ENCODE data around the gene SLC16A3. TPM values are rescaled to one million over a fixed set of nuclear protein-coding genes. Genes with fewer than 3 reads are reported as not detected.

Gene SLC16A3
- total RNA-seq, 1 donor: 44.6 TPM

- TF ChIP-seq, protein P1, sequence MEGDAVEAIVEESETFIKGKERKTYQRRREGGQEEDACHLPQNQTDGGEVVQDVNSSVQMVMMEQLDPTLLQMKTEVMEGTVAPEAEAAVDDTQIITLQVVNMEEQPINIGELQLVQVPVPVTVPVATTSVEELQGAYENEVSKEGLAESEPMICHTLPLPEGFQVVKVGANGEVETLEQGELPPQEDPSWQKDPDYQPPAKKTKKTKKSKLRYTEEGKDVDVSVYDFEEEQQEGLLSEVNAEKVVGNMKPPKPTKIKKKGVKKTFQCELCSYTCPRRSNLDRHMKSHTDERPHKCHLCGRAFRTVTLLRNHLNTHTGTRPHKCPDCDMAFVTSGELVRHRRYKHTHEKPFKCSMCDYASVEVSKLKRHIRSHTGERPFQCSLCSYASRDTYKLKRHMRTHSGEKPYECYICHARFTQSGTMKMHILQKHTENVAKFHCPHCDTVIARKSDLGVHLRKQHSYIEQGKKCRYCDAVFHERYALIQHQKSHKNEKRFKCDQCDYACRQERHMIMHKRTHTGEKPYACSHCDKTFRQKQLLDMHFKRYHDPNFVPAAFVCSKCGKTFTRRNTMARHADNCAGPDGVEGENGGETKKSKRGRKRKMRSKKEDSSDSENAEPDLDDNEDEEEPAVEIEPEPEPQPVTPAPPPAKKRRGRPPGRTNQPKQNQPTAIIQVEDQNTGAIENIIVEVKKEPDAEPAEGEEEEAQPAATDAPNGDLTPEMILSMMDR (IDR thresholded peaks at IDR 0.05; ENCODE audit: insufficient read depth, low read length): no peak
- DNase-seq (ENCODE audit: low read depth): no peak
These were observed 43.9 kb downstream of the SLC16A3 start for GRCh38 chr17:82272495-82273326.

DNA sequence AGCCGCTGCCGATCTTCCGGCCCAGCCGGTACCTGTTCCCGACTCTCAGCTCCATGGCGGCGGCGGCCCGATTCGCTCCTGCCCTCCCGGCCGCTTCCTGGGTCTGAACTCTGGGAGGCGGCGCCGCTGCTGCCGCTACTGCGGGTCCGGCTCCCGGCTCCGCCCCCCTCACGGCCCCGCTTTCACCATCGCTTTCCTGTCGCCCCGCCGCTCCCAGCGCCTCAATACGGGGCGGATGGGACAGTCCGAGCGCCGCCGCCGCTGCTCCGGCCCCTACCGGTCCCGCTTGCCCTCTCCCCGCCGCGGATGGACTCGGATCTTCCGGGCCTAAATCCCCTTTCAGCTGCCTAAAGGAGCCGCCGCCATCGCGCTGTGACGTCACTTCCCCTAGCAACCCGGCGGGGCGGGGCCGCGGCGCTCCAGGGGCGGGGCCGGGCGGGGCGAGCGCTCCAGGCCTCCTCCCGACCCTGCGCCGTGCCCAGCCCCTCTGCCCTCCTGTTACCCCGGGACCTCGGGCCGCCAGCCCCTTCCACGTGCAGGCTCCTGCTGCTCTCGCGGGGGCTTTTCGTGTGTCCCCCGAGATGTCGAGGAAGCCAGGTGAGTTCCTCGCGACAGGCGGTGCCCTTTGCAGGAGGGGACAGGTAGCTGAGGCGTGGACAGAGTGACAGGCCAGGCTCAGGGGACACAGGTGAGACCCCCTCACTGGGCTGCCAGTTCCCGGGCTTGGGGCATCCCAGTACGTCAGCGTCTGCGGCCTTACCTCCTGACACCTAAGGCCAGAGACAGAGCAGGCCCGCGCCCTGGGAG is 44.7 kb downstream of the SLC16A3 start, which contains the start of gene CSNK1D:
CSNK1D (minus strand) TSS at position 374 of the 807 bp plus-strand sequence; CDS start at position 55, 319 bp downstream.
- DNase-seq (ENCODE audit: low read depth): peak; percentile 82
- H3K4me3 ChIP-seq (ENCODE audit: low read depth, low read length): peak within 1 kb of the TSS; percentile 82
- TF ChIP-seq, protein P1 (IDR thresholded peaks at IDR 0.05; ENCODE audit: insufficient read depth, low read length): no peak

More at GRCh38 chr17:82272495-82273326, 43.9 kb downstream of the SLC16A3 start:
- H3K4me3 ChIP-seq (ENCODE audit: low read depth, low read length): peak overlapping the region; percentile 82

GRCh38 chr17:82274134-82275020 is 45.5 kb downstream of the SLC16A3 start:
- peak overlapping the region; percentile 82 for H3K4me3 ChIP-seq (ENCODE audit: low read depth, low read length)
- TF ChIP-seq, protein P1 (IDR thresholded peaks at IDR 0.05; ENCODE audit: insufficient read depth, low read length): no peak
- DNase-seq (ENCODE audit: low read depth): no peak

GRCh38 chr17:82275326-82275725 is 46.5 kb downstream of the SLC16A3 start:
- no peak for DNase-seq (ENCODE audit: low read depth)
- no peak overlapping the region for H3K4me3 ChIP-seq (ENCODE audit: low read depth, low read length)
- TF ChIP-seq, protein P1 (IDR thresholded peaks at IDR 0.05; ENCODE audit: insufficient read depth, low read length): no peak

GRCh38 chr17:82276938-82277337 is 48.1 kb downstream of the SLC16A3 start:
- no peak for DNase-seq (ENCODE audit: low read depth)
- TF ChIP-seq, protein P1 (IDR thresholded peaks at IDR 0.05; ENCODE audit: insufficient read depth, low read length): no peak
- no peak overlapping the region for H3K4me3 ChIP-seq (ENCODE audit: low read depth, low read length)

DNA sequence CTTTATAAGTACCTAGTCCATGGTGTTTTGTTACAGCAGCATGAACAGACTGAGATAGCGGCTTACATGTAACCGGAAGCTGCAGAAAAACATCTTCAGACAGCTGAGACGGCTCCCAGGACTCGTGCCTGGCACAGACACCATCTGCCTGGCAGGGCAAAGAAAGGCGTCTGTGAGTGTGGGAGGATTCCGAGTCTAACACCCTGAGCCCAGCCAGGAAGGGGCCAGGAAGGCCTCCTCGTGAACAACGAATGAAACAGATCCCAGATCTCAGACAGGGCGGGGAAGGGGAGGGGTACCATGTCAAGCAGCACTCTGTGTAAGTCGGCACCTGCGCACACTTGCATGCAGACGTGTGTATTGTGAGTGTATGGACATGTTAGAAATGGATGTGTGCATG is 49.0 kb downstream of the SLC16A3 start:
- DNase-seq (ENCODE audit: low read depth): no peak

More for the DNA sequence above, 49.0 kb downstream of the SLC16A3 start:
- TF ChIP-seq, protein P1 (IDR thresholded peaks at IDR 0.05; ENCODE audit: insufficient read depth, low read length): no peak
- no peak overlapping the region for H3K4me3 ChIP-seq (ENCODE audit: low read depth, low read length)

Measured in fibroblast of the aortic adventitia (primary cell).